OCI-M1 (cell line): Measurements from ENCODE around the gene PPOX.

ENCODE experiments used
- DNase-seq: peaks from one replicate; lab custom pipeline; 2025; lab: John Stamatoyannopoulos, UW

PPOX gene

GRCh38 chr1:161165742-161166668, at the start of gene PPOX:
PPOX (plus strand) TSS chr1:161166426; CDS start chr1:161166848, 422 bp downstream.
- peak; percentile 100 for DNase-seq

- peak; percentile 93 for DNase-seq
Measured at GRCh38 chr1:161117759-161118581, 48.3 kb upstream of the PPOX start, which contains the start of the genes NIT1 and PFDN2. NIT1 (plus strand) TSS chr1:161118105; CDS start chr1:161118177, 72 bp downstream. PFDN2 (minus strand) TSS chr1:161118037; CDS start chr1:161118026, 11 bp downstream.

DNA sequence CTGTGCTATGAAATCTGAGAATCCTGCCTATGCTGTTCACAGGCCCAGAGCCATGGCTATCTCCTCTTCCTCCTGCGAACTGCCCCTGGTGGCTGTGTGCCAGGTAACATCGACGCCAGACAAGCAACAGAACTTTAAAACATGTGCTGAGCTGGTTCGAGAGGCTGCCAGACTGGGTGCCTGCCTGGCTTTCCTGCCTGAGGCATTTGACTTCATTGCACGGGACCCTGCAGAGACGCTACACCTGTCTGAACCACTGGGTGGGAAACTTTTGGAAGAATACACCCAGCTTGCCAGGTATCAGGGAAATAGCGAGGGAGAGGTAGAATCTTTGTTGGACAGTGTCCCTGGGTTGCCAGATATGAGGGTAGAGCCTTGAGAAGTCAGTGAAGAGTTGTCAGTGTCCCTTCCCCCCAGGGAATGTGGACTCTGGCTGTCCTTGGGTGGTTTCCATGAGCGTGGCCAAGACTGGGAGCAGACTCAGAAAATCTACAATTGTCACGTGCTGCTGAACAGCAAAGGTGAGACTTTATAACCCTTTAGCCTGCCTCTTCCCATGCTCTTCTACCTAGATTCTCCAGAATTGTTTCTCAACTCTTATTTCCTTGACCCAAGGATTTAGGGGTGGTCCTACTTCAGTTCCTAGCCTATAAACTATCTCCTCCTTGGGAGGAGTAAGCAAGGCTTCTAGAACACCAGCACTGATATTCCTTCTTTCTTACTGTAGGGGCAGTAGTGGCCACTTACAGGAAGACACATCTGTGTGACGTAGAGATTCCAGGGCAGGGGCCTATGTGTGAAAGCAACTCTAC, 46.9 kb upstream of the PPOX start:
- peak; percentile 79 for DNase-seq

DNA sequence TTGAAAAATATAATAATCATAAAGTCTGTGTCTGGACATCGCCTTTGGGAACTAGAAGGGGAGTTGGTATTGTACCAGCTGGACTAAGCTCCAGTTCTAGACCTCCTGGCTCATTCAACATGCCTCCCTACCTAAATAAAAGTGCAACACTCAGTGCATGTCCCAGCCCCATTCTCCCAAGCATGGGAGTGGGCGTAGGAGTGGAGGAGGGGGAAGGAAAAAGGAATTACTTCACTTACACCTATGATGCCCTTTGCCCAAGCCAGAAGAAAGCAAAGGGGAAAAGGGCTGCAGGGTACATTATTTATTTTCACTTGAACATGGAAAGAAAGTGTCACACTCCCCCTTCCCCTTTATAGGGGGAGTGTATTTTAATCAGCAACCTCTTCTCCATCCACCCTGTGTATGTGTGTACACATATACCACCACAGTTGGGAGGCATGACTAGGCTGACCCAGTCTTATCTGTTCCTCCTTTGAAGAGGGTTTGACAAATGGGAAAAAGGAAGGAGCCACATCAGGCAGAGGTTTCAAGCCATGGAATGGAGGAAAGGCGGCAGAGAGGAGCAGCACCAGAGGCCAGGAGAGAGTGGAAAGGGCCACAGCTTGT, 45.1 kb upstream of the PPOX start:
- DNase-seq: peak; percentile 44

GRCh38 chr1:161121834-161122233, 44.4 kb upstream of the PPOX start:
- DNase-seq: peak; percentile 33

- DNase-seq: no peak
Measured at GRCh38 chr1:161122967-161123366, 43.3 kb upstream of the PPOX start.

GRCh38 chr1:161127649-161128048, 38.6 kb upstream of the PPOX start:
- DNase-seq: no peak

DNA sequence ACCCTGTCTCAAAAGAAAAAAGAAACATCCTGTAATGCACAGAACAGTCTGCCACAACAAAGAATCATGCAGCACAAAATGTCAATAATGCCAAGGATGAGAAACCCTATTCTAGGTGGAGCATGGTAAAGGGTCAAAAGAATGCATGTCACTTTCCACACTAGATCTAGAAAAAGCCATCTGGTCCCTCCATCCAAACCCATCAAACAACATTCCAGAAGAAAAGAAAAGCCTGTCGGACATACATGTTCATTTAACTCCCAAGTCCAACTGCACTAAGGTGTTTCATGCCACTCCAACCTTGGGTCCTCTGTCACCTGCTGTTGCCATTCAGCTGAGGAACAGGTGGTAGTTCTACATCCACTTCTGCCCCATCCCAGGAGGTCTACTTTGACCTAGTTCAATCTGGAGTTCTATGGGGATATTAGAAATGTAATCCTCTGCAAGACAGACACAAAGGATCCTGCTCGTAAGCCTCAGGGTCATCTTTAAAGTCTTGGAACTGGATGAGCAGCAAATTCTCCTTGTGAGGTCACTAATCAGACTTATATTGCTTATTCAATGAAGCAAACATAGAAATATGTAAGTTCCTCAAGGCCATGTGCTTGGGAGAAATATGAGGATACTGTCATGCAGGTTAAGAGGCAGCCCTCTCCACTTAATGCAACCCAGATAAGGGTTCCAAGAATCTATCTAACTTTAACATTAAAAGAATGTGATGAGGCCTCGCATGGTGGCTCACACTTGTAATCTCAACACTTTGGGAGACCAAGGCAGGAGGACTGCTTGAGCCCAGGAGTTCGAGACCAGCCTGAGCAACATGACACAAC, 37.4 kb upstream of the PPOX start:
- DNase-seq: no peak

GRCh38 chr1:161130266-161130665, 36.0 kb upstream of the PPOX start:
- DNase-seq: no peak

DNA sequence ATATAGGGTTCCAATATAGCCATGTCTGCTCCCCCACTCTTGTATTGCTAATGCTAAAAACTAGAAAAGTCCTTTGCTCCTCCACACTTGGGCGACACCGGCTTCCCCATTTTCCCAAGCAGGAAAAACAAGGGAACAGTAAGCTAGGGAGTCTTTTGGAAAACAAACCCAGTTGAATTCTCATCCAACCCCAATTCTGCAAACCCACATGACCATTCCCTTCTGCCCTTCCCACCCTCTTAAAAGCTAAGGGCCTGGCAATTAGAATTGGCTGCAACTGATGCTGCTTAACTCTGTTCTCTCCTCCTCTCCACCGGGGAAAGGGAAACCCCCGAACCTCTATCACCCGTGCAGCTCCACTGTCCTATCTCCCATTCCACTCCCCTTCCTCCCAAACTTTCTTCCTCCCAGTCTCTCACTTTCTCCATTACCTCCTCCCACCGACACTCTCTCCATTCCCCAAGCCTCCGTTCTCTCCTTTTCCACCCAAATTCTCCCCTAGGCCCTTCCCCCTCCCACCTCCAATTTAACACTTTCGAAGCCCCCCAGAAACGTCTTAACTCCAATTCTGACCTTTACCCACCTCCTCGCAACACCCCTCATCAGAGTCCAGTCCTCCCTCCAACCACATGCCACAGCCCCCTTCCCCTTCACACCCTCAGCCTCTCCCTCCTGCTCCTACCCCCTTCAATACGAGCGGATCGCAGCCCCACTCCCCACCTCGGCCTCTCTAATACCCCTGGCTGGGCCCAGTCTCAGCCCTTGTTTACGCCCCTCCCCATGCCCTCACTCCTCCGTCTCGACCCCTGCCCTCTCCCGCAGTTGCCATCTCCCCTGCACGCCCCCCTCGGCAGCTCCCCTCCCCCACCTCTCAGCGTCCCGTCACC, 34.5 kb upstream of the PPOX start:
- peak; percentile 64 for DNase-seq

- DNase-seq: peak; percentile 99
Measured at GRCh38 chr1:161132410-161133219, 33.6 kb upstream of the PPOX start, which contains the start of gene DEDD. DEDD (minus strand) TSS chr1:161132667; CDS start chr1:161124462, 8,205 bp downstream.

GRCh38 chr1:161133220-161133740, 32.9 kb upstream of the PPOX start:
- DNase-seq: no peak

DNA sequence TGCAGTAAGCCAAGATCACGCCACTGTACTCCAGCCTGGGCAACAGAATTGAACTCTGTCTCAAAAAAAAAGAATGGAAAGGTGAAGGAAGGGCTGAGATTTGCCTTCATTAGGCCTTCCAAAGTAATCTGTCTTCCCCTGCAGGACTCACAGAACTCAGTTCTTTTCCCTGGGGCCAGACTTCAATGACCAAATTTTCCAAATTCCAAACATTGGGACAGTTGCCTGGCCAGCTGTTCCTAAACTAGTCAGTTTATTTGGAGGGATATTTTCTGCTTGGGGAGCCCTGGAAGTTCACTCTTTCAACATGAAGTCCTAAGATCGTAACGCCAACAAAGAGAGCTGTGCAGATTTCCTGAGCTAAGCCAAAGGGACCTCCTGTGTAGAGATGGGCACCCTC, 28.3 kb upstream of the PPOX start:
- no peak for DNase-seq

GRCh38 chr1:161138431-161138830, 27.8 kb upstream of the PPOX start:
- DNase-seq: no peak

- peak; percentile 80 for DNase-seq
Measured at GRCh38 chr1:161139766-161140165, 26.5 kb upstream of the PPOX start.

DNA sequence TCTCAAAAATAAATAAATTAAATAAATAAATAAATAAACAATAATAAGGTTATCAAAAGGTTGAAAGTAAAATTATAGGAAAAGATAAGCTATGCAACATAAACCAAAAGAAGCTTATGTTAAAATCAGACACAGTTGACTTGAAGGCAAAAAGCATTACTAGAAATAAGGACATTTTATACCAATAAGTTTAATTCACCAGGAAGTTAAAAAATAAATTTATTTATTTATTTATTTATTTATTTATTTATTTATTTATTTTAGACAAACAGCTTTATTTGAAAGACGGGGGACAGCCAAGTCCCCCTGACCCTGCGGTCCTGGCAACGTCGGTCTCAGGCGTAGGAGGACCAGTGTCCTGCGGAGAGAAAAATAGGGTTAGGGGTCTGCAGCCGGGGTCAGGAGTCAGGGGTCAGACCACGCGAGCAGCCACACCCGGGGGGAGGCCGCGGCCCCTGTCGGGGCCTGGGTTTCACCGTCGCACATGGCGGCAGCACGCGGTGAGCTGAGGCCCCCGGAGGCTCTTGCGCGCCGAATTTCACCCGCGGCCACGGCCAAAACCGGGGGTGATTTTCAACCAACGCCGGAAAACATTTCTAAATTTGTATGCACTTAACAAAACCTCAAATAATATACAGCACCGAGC, 25.3 kb upstream of the PPOX start:
- no peak for DNase-seq

DNA sequence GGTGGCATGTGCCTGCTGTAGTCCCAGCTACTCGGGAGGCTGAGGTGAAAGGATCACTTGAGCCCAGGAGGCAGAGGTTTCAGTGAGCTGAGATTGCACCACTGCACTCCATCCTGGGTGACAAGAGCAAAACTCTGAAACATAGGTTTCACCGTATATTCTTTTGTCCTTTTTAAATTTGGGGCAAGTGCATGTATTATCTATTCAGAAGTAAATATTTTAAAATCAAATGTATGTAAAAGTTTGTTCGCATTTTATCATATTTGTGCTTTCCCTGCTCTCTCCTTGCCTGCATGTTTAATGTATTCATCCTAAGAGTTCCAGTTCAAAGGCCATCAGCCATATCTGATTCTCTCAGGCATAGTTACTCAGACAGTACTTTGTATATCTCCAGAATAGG, 20.4 kb upstream of the PPOX start:
- DNase-seq: no peak

GRCh38 chr1:161153176-161153575, 13.1 kb upstream of the PPOX start:
- DNase-seq: no peak
